GM19099 (cell line): ENCODE data around the gene NRDC.

Experiments
- POLR2A ChIP-seq: IDR thresholded peaks from 3 replicates; pipeline ENCODE4 v1.6.1; 2011; ENCODE audit warnings: low read depth; ENCODE audit not compliant: insufficient read length; ENCODE audit errors: extremely low read depth

The NRDC gene

GRCh38 chr1:51756290-51756689 lies 122.2 kb downstream of the NRDC start:
- no peak for TF ChIP-seq POLR2A

- no peak for TF ChIP-seq POLR2A
Measured at GRCh38 chr1:51755437-51755836, 123.1 kb downstream of the NRDC start.

- no peak for TF ChIP-seq POLR2A
Measured at GRCh38 chr1:51754666-51755065, 123.9 kb downstream of the NRDC start.

GRCh38 chr1:51753969-51754368 lies 124.6 kb downstream of the NRDC start:
- no peak for TF ChIP-seq POLR2A

- no peak for TF ChIP-seq POLR2A
Measured at GRCh38 chr1:51752073-51752948, 126.2 kb downstream of the NRDC start.

- TF ChIP-seq POLR2A, result no peak
Measured at GRCh38 chr1:51750729-51751128, 127.8 kb downstream of the NRDC start.

- TF ChIP-seq POLR2A, result no peak
Measured at GRCh38 chr1:51750218-51750617, 128.3 kb downstream of the NRDC start.

- no peak for TF ChIP-seq POLR2A
Measured at GRCh38 chr1:51749151-51749550, 129.4 kb downstream of the NRDC start.

- no peak for TF ChIP-seq POLR2A
Measured at GRCh38 chr1:51745304-51745570, 133.3 kb downstream of the NRDC start.

- no peak for TF ChIP-seq POLR2A
Measured at GRCh38 chr1:51744506-51745303, 133.8 kb downstream of the NRDC start.

- TF ChIP-seq POLR2A, result no peak
Measured at GRCh38 chr1:51741121-51741681, 137.3 kb downstream of the NRDC start.

- no peak for TF ChIP-seq POLR2A
Measured at GRCh38 chr1:51740652-51741051, 137.9 kb downstream of the NRDC start.
